Endothelial cell of umbilical vein (primary cell): ENCODE measurements around the gene MPZL3.

Experiments used
- EZH2 ChIP-seq: IDR thresholded peaks from 2 replicates; pipeline ENCODE4 v1.6.1; 2012; ENCODE audit warnings: borderline replicate concordance, low read depth, mild to moderate bottlenecking, moderate library complexity, low read length, inconsistent platforms; ENCODE audit not compliant: severe bottlenecking
- FOS ChIP-seq: IDR thresholded peaks from 2 replicates; pipeline ENCODE4 v1.6.1; 2011; ENCODE audit warnings: mild to moderate bottlenecking, low read length, moderate library complexity, borderline replicate concordance; ENCODE audit not compliant: insufficient read depth
- MYC ChIP-seq: IDR thresholded peaks from one replicate; pipeline ENCODE4 v1.6.1; 2011; ENCODE audit warnings: mild to moderate bottlenecking, low read depth, low read length
- POLR2A ChIP-seq: IDR thresholded peaks from 2 replicates; pipeline ENCODE4 v1.6.1; 2012; ENCODE audit warnings: low read depth, mild to moderate bottlenecking, control low read depth, low read length
- POLR2AphosphoS5 ChIP-seq: IDR thresholded peaks from 2 replicates; pipeline ENCODE4 v1.6.1; 2012; ENCODE audit warnings: low read depth, mild to moderate bottlenecking, control low read depth, low read length, moderate library complexity; ENCODE audit not compliant: insufficient read depth
- TF ChIP-seq, protein P1 (sequence below), 2 donors: IDR thresholded peaks; 1 replicate in 1 of 2; 2 replicates in 1 of 2; pipeline ENCODE4 v1.5.1; 2011; ENCODE audit warnings: low read length in 2 of 2, mild to moderate bottlenecking in 2 of 2, moderate library complexity in 2 of 2, control low read depth in 1 of 2, inconsistent platforms in 1 of 2, low read depth in 1 of 2; ENCODE audit not compliant: insufficient read depth in 1 of 2; ENCODE audit errors: extremely low read depth in 1 of 2
- TF ChIP-seq, protein P2 (sequence below): IDR thresholded peaks from 2 replicates; pipeline ENCODE4 v1.6.1; 2011; ENCODE audit not compliant: insufficient read depth, insufficient read length

DNA sequence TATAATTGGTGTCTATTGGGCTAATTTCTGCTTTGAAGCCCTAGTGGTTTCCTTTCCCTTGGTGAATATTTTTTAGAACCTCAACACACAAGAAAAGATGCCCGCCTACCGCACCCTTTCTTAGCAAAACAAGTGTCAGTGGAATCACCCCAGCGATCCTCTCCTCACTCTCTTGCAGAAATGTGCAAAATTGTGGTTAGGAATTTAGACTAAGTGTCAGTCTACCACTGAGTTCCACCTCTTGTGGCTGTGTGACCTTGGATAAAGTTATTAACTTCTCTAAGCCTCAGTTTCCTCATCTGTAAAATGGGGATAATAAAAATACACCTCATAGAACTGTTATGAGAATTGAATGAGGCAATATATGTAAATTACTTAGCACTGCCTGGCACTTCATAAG lies 22.1 kb downstream of the MPZL3 start:
- TF ChIP-seq, protein P1, sequence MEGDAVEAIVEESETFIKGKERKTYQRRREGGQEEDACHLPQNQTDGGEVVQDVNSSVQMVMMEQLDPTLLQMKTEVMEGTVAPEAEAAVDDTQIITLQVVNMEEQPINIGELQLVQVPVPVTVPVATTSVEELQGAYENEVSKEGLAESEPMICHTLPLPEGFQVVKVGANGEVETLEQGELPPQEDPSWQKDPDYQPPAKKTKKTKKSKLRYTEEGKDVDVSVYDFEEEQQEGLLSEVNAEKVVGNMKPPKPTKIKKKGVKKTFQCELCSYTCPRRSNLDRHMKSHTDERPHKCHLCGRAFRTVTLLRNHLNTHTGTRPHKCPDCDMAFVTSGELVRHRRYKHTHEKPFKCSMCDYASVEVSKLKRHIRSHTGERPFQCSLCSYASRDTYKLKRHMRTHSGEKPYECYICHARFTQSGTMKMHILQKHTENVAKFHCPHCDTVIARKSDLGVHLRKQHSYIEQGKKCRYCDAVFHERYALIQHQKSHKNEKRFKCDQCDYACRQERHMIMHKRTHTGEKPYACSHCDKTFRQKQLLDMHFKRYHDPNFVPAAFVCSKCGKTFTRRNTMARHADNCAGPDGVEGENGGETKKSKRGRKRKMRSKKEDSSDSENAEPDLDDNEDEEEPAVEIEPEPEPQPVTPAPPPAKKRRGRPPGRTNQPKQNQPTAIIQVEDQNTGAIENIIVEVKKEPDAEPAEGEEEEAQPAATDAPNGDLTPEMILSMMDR (IDR thresholded peaks at IDR 0.05; ENCODE audit: extremely low read depth in 1 of 2, insufficient read depth in 1 of 2, low read depth in 1 of 2, low read length in 2 of 2), result no peak
- no peak for TF ChIP-seq FOS
- TF ChIP-seq EZH2, result no peak
- no peak for TF ChIP-seq POLR2A
- no peak for TF ChIP-seq POLR2AphosphoS5
- no peak for TF ChIP-seq MYC
- TF ChIP-seq, protein P2, sequence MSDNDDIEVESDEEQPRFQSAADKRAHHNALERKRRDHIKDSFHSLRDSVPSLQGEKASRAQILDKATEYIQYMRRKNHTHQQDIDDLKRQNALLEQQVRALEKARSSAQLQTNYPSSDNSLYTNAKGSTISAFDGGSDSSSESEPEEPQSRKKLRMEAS, result no peak
